LNCaP clone FGC (cell line): ENCODE measurements around the gene PRKCE.
A peak's percentile ranks its signal among the peaks of the same experiment; 100 is the strongest.

ENCODE experiments used
- DNase-seq: peaks from one replicate; pipeline ENCODE4 v3.0.0-alpha.2; 2011; ENCODE audit warnings: low read depth
- H3K4me3 ChIP-seq: 2 replicates; pipeline ENCODE4 v1.5.1; 2011; ENCODE audit warnings: mild to moderate bottlenecking, low read depth, low read length, control low read depth
- CTCF ChIP-seq: IDR thresholded peaks from 2 replicates; pipeline ENCODE4 v1.5.1; 2012; ENCODE audit warnings: mild to moderate bottlenecking; ENCODE audit not compliant: control insufficient read depth, insufficient read depth; ENCODE audit errors: extremely low read depth

The PRKCE gene

GRCh38 chr2:46130511-46130910 is 479.0 kb downstream of the PRKCE start:
- no peak overlapping the region for H3K4me3 ChIP-seq
- TF ChIP-seq CTCF = no peak
- DNase-seq = no peak

- no peak overlapping the region for H3K4me3 ChIP-seq
- DNase-seq = no peak
- TF ChIP-seq CTCF = no peak
These were observed 481.5 kb downstream of the PRKCE start for GRCh38 chr2:46132996-46133395.

- H3K4me3 ChIP-seq = no peak overlapping the region
- peak; percentile 83 for DNase-seq
- TF ChIP-seq CTCF = no peak
These were observed 483.2 kb downstream of the PRKCE start for GRCh38 chr2:46134531-46135227.

DNA sequence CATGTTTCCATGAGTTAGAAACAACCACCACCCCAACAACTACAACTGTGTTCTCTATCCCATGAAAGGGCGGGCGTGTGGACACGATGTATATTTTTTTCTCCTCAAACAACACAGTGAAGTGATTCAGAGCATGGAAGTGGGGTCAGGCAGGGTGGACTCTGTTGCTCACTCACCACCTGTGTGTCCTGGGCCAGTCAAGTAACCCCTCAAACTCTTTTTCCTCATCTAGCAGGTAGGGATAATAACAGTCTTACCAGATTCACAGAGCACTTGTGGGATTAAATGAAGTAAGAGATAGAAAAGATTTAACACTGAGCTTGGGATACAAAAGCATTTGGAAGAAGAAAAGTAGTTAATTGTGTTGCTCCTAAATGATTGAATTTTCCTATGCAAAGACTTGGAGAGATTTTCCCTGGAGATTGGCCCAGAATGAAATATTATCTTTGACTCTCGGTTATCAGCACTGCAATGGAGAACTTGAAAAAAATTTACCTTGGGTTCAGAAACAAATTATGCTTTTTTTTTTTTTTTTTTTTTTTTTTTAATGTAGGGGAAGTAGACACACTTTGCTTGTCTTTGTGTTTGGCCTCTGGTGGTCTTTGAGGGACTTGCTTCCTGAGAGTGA is 483.9 kb downstream of the PRKCE start:
- TF ChIP-seq CTCF = no peak
- H3K4me3 ChIP-seq = no peak overlapping the region
- no peak for DNase-seq

GRCh38 chr2:46135958-46136357 is 484.5 kb downstream of the PRKCE start:
- DNase-seq = no peak
- no peak for TF ChIP-seq CTCF
- H3K4me3 ChIP-seq = no peak overlapping the region

- H3K4me3 ChIP-seq = no peak overlapping the region
- DNase-seq = no peak
- TF ChIP-seq CTCF = no peak
These were observed 485.0 kb downstream of the PRKCE start for GRCh38 chr2:46136481-46136880.

DNA sequence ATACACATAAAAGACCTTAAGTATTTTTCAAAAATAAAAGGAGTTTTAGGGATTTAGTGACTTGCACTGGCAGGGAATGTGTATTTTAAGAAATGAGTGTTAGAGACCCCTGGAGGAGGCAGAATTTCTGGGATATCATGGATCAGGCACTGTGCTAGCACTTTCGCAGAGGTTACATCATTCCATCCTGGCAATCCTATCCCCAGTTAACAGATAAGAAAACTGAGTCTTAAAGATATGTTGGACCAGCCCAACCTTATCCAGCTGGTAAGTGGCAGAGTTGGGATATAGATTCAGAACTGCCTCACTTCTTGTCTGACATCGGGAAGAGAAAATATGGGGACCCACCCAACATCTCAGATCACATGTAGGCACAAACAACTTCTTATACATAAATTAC is 485.5 kb downstream of the PRKCE start:
- no peak for DNase-seq
- no peak overlapping the region for H3K4me3 ChIP-seq
- TF ChIP-seq CTCF = no peak
